ENCODE data around the gene C1orf122. TPM values are rescaled to one million over a fixed set of nuclear protein-coding genes. Genes with fewer than 3 reads are reported as not detected.

Gene C1orf122
- total RNA-seq, 1 experiment from 2014 or later, result 103 TPM

DNA sequence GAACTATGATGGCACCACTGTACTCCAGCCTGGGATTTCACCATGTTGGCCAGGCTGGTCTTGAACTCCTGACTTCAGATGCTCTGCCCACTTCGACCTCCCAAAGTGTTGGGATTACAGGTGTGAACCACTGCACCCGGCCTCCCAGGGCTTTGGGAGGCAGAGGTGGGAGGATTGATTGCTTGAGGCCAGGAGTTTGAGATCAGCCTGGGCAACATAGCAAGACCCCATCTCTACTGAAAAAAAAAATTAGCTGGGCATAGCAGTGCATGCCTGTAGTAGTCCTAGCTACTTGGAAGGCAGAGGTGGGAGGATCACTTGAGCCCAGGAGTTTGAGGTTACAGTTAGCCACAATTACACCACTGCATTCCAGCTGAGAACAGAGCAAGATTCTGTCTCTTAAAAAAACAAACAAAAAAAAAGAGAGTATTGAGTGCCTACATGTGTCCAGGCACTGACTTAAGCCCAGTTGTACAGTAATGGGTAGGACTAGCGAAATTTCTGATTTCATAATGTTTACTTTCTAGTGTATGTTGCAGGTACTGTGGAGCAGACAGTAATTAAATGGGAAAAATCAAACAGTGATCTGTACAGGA, 9.7 kb upstream of the C1orf122 start:
- DNase-seq (ENCODE audit: low spot score), result no peak

DNA sequence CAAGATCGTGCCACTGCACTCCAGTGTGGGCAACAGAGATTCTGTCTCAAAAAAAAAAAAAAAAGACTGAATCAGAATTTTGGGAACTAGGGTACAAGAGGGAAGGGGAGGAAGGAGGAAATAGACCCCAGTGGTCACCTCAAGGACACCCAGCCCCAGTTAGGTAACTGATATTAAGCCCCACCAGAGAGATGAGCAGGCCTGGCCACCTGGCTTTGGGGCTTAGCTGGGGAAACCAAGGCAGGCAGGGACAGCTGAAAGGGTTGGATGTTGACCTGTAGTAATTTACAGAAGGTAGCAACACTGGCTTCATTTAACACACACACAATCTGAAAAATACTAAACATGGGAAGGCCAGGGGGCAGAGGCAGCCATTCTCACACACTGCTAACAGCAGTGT, 5.2 kb upstream of the C1orf122 start:
- DNase-seq (ENCODE audit: low spot score), result no peak

DNA sequence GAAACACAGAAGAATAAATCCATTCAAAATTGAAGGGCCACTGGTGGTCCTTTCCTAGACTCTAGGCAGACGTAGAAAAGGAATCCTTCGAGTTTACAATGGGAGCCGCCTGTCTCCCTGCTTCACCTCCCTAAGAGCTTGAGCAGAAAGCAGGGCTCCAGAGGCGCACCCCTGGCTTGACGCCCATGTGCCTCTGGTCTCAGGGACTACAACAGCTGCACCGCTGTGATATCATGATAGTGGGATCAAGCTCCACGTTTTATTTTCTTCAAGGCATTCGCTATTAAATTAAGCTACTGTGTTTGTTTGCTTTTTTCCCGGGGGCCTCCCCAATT, 403 bp upstream of the C1orf122 start:
- no peak for DNase-seq (ENCODE audit: low spot score)

DNA sequence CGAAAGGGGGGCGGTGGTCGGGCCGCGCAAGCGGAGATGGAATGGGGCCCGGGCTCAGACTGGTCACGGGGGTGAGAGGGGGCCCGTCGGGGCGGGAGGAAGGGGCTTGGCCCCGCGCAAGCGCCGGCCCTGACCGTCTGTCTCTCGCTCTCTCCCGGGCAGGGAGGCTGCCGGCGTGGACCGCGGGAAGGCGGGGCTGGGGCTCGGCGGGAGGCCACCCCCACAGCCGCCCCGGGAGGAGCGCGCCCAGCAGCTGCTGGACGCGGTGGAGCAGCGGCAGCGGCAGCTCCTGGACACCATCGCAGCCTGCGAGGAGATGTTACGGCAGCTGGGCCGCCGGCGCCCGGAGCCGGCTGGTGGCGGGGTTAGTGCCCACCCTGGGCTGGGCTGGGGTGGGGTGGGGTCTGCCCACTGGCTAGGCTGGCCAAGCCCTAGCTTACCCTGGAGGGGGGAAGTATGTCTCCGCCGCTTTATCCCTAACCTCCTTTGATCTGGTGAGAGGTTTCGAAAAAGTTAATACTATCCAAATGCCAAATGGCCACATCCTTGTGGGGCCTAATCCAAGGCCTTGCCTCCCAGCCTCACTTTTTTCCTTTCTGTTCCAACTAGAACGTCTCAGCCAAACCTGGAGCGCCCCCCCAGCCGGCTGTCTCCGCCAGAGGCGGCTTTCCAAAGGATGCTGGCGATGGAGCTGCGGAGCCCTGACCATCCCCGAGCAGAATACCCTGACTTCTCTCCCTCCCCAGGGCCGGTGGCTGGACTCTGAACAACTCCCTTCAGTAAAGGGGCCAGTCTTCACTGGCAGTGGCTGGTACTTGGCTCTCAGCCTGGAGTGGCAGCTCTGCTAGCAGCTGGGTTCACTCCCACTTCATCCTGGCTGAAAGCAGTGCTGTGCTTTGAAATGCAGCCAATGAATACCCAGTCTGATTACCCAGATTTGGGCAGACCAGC, 1.1 kb downstream of the C1orf122 start:
- DNase-seq (ENCODE audit: low spot score), result peak; percentile 62

DNA sequence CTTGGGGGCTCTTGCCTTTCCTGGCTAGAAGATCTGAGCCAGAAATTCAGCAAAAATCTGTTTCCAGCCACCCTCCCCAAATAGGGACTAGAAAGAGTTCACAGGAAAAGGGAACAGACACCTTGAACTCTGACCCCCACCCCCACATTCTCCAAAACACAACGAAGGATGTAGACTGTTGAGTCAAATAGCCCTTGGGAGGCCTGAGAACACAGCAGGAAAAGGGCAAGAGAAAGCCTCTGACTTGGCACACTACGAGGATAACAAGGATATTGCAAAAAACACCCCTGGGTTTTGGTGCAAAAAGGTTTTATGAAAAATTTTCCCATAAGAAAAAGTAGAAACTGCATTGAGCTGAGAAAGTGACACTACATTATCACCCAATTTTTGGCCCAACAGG, 2.4 kb downstream of the C1orf122 start:
- DNase-seq (ENCODE audit: low spot score), result no peak

DNA sequence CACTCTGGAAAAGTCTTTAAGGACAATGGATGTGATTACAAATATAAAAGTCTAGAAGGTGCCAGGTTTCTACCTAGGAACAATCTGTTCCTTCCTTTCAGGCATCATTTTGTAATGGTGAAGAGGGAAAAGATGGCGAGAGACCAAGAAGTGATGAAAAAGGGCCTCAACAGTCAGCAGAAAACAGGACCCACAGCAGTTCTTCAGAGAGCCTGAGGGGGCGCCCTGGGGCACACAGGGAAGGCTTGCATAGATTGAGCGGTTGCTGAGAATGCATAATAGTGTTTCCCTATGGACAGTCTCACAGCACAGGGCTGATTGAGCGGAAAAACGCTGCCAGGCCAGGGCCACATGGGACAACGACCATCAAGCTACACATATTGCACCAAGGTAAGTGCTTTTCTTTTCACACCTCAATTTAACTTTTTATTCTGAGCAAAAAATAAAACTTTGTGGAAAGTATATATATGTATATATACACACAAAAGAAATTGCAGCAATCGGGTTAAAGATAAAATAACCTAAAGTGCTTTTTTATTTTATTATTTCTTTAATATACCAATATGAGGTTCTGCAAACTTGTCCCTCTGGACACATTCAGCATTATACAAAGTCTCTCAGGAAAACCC, 3.6 kb downstream of the C1orf122 start:
- peak; percentile 88 for DNase-seq (ENCODE audit: low spot score)

DNA sequence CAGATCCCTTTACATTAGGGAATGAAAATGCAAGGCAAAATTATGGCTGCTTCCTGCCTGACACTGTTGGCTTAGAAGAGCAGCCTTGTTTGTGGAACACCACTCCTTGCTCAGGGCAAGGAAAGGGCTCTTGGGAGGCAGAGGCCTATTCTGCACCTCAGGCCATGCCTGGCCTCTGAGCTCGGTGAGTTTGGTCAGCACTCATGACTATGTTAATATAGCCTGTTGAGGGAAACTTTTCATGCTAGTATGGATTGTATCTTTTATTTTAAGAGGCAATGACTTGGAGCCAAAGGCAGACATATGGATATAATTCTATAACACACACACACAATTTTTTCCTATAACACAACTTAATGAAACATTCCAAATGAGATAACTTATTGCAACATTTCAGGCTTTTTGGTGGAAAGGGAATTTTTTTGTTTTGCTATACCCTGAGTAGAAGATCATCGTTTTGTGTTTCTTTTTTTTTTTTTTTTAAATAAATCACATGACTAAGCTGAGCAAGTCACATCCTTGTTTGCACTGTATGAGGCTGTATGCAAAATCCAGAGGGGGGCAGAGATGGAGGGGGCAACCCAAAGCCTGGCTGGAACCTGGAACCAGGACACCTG, 6.0 kb downstream of the C1orf122 start:
- no peak for DNase-seq (ENCODE audit: low spot score)

DNA sequence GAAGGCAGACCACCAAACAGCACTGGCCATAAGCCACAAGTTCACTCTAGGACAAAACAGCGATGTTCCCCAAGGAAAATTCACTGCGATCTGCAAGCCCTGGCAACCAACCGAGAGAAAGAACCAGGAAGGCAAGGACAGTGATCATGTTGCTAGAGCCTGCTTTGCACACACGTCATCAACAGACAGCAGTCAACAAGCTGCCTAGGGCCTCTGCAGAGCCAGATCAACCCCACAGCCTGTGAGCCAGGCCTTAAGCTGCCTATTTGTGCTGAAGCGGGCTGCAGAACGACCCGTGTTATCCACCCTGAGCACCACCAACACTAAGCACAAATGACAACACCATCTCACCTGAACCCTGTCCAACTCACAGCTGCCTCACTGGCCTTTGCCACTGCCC, 6.7 kb downstream of the C1orf122 start:
- DNase-seq (ENCODE audit: low spot score), result no peak

DNA sequence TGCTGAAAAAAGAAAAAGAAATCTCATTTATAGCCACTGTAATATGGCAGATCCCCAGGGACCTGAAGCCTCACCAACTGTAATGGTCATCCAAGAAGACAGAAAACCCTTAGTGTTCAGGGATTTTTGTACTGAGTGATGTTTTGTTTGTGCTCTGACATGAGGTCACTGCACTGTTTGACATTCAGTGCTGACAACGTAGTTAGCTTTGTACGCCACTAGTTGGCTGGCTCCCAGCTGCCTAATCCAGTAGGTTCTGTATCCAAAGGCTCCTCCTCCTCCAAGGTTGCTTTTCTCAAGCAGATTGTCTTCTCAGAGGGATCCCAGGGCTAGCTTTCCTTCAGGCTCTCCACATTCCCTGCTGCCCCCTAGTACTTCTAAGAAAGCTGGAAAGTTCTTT, 9.9 kb downstream of the C1orf122 start:
- peak; percentile 24 for DNase-seq (ENCODE audit: low spot score)

DNA sequence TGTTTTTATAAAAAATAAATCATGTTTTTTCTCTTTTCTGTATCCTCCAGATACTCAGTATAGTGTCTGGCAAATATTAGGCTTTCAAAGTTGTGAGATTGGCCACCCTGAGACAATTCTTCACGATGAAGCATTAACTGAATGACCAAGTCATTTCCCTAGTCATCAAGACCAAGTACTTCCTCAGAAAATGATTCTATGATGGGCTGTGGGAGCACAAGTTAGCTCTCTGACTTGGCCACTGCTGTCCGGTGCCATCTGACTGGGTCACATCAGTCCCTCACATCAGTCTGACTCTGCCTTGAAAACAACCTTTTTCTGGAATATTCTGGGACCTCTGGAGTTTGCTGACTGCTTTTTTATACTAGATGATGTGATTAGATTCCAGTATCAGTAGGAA, 13.9 kb downstream of the C1orf122 start:
- no peak for DNase-seq (ENCODE audit: low spot score)

DNA sequence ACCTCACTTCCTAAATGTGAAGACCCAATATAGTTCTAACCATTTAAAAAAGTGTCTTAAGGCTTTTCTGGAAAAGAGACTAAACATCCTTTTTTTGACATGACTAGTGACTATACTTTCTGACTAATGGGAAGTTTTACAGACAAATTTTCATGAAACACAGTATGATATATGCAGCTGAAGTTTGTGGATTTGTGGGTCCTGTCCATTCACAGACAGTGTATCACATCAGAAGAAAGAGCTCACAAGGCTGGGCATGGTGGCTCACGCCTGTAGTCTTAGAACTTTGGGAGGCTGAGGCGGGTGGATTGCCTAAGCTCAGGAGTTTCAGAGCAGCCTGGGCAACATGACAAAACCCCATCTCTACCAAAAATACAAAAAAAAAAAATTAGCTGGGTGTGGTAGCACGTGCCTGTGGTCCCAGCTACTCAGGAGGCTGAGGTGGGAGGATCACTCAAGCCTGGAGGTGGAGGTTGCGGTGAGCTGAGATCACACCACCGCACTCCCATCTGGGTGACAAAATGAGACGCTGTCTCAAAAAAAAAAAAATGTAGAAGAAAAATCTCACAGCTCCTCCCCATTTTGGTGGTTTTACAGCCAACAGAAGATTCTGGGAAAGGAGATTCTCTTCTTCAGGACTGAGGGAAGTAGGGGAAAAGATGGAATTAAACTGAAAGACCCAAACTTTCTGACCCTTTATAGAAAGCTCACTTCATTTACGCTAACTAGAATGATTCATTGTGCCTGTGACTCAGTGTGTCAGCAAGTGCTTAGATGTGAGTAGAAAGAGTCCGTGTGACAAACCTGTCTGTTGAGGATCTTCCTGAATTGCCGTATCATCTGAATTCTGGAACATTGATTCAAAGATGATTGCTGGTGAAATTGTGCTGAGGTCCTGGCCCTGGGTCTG, 15.6 kb downstream of the C1orf122 start:
- DNase-seq (ENCODE audit: low spot score), result no peak

DNA sequence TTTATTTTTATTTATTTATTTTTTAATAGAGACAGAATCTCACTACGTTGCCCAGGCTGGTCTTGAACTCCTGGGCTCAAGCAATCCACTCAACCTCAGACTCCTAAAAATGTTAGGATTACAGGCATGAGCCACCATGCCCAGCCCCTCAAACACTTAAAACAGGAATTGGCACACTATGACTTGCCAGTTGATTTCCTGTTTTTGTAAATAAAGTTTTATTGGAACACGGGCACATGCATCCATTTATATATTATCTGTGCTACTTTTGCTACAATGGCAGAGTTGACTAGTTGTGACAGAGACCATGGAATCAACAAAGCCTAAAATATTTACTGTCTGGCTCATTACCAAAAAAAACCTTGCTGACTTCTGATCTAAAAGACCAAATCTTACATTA, 16.4 kb downstream of the C1orf122 start:
- no peak for DNase-seq (ENCODE audit: low spot score)

DNA sequence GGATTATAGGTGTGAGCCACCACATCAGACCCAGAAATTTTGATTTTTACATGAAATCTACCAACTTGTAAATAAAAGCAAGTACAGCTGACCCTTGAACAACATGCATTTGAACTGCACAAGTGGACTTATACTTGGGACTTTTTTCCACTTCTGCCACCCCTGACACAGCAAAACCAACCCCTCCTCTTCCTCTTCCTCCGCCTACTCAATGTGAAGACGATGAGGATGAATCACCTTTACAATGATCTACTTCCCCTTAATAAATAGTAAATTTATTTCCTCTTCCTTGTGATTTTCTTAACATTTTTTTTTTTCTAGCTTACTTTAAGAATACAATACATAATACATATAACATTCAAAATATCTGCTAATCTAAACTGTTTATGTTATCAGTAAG, 17.9 kb downstream of the C1orf122 start:
- no peak for DNase-seq (ENCODE audit: low spot score)

DNA sequence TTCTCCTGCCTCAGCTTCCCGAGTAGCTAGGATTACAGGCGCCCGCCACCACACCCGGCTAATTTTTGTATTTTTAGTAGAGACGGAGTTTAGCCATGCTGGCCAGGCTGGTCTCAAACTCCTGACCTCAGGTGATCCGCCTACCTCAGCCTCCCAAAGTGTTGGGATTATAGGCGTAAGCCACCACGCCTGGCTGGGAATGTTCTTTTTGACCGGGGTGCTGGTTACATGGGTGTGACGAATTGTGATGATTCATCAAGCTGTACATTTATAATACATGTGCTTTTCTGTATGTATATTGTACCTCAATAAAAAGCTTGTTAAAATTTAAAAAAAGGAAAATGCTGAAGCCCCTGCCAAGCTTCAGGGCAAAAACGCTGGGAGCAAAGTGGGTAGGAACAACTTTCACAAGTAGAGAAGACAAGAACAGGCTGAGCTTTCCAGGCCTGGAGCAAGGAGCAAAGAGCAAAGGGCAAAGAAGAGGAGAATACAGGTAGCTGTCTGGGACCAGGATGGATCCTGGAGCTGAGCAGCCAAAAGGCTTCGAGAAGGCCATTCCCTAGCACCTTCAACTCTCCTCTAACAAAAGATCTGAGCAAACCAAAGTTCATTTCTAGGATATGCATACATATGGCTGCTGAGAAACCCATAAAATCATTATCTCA, 21.0 kb downstream of the C1orf122 start:
- DNase-seq (ENCODE audit: low spot score), result no peak

DNA sequence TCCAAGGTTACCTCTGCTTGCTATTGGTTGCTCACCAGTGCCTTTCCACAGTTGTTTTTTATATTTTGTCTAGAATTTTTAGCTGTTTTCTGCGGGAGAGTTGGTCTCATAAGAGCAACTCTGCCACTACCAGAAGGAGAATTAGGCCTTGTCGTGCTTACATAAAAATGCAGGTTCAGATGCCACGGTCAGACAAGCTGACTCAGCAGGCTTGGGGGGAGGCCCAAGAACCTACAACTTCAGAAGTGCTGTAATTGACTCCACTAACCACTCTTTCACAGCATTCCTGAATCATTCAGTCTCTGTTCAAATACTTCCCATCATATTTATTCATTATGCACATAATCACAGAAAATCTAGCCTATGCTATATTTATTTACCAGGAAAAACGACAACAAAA, 23.5 kb downstream of the C1orf122 start:
- no peak for DNase-seq (ENCODE audit: low spot score)

DNA sequence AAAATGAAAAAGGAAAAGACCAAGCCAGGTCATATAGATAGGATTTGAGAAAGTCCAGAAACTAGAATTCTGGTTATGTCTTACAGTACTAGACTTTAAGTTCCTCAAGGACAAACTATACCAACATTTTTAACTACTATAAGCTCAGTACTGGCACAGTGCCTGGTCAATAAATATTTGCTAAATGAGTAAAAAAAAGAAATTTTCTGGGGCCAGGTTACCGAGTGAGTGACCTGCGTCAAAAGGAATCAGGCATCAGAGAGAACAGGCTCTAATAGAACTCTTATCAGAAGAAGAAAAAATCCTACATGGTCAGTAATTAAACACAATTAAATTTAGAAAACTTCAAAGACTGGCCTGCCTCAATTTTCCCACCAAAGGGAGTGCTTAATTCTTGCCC, 24.2 kb downstream of the C1orf122 start:
- no peak for DNase-seq (ENCODE audit: low spot score)

DNA sequence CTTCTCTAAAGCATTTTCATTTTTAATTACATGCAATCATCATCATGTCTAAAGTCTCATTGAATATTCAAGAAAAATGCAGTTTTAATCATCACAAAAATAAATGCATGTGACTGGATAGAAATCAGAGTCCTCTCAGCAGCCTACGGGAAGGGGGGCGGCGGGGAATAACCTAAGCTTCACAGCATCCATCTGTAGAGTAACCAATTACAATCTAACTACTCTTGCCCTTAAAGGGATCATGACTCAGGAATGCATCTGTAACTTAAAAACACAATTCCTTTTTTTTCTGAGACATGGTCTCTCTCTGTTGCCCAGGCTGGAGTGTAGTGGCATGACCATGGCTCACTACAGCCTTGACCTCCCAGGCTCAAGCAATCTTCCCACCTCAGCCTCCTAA, 29.2 kb downstream of the C1orf122 start:
- DNase-seq (ENCODE audit: low spot score), result no peak

DNA sequence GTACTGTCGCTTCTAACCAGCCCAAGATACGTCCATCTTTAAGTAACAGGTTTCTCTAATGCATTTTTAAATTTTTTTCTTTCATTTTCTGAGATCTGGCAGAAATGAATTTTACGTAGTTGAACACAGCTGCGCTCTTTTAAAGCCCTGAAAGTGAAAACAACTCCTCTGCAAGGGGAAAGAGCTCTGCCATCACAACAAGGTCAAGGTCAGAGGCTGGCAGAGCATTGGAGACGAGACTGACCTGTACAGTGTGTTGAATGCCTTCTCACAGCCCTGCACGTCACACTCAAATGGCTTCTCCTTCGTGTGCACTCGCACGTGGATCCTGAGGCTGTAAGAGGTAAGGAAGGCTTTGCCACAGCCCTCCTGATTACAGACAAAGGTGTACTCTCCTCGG, 32.1 kb downstream of the C1orf122 start:
- no peak for DNase-seq (ENCODE audit: low spot score)

DNA sequence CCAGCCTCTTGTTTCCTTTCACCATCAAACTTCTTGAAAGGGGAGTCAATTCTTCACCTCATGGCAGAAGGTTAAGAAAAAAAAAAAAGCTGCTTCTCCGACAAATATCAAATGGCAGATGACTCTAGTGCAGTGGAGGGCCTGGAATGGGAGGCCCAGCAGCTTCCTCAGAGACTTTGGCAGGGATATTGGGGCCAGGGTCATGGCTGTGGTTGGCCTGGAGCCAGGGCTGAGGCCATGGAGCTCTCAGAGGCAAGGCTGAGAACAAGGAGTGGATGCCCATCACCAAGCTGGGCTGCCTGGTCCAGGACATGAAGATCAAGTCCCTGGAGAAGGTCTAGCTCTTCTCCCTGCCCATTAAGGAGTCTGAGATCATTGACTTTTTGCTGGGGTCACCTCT, 33.1 kb downstream of the C1orf122 start:
- DNase-seq (ENCODE audit: low spot score), result no peak

DNA sequence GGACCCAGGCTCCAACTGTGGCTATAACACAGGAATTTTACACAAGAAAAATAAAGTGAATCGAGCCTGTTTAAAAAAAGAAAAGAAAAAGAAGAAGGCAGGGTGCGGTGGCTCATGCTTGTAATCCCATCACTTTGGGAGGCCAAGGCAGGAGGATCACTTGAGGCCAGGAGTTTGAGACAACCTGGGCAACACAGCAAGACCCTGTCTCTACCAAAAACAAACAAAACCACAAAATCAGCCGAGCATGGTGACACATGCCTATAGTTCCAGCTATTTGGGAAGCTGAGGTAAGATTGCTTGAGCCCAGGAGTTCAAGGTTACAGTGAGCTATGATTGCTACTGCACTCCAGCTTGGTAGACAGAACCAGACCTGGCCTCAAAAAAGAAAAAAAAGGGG, 34.1 kb downstream of the C1orf122 start:
- DNase-seq (ENCODE audit: low spot score), result no peak

DNA sequence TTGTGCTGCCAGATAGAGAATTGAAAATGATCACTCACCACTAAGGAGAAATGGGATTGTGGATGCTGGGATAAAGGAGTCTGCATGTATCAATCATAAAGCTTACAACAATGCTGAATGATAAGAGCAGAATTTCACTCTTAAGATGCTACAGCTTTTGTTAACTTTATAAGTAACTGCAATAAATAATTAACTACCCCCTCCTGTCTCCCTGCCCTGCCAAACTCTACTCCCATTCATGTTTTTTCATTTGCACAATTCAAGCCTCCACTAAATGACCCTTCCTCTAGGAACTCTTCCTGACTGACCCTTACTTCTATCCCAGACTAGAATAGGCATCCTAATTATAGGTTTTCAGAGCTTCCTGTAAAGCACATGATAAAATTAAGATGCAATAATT, 36.9 kb downstream of the C1orf122 start:
- no peak for DNase-seq (ENCODE audit: low spot score)

All from HT-29 (cell line).